NCI-H1694 (cell line): ENCODE measurements around the gene ZNF221.

Experiments
- DNase-seq: peaks from one replicate; lab custom pipeline; 2025; lab: John Stamatoyannopoulos, UW

Gene ZNF221

GRCh38 chr19:43957891-43958290 lies 6.9 kb downstream of the ZNF221 start:
- no peak for DNase-seq

- no peak for DNase-seq
These were observed 9.4 kb downstream of the ZNF221 start for GRCh38 chr19:43960411-43960810.

- no peak for DNase-seq
These were observed 15.2 kb downstream of the ZNF221 start for GRCh38 chr19:43966079-43966694.

- DNase-seq = no peak
These were observed 25.7 kb downstream of the ZNF221 start for GRCh38 chr19:43976732-43977131.

- DNase-seq = no peak
These were observed 32.5 kb downstream of the ZNF221 start for GRCh38 chr19:43983544-43983911.

- DNase-seq = peak; percentile 93
These were observed 33.1 kb downstream of the ZNF221 start, which contains the start of gene ZNF155 for GRCh38 chr19:43983912-43984686. ZNF155 (plus strand) TSS chr19:43984188; CDS start chr19:43988544, 4,356 bp downstream.

- DNase-seq = no peak
These were observed 33.6 kb downstream of the ZNF221 start for GRCh38 chr19:43984687-43985000.

- DNase-seq = no peak
These were observed 46.7 kb downstream of the ZNF221 start for GRCh38 chr19:43997631-43998290.

GRCh38 chr19:44002212-44002565 lies 51.2 kb downstream of the ZNF221 start:
- DNase-seq = no peak

- DNase-seq = peak; percentile 95
These were observed 51.8 kb downstream of the ZNF221 start, which contains the start of gene ZNF230 for GRCh38 chr19:44002566-44003460. ZNF230 (plus strand) TSS chr19:44002957; CDS start chr19:44007079, 4,122 bp downstream.

- no peak for DNase-seq
These were observed 52.5 kb downstream of the ZNF221 start for GRCh38 chr19:44003461-44004009.

GRCh38 chr19:44005973-44006372 lies 54.9 kb downstream of the ZNF221 start:
- DNase-seq = no peak

- no peak for DNase-seq
These were observed 56.4 kb downstream of the ZNF221 start for GRCh38 chr19:44007473-44007872.

- no peak for DNase-seq
These were observed 59.4 kb downstream of the ZNF221 start for GRCh38 chr19:44010468-44010867.
